D721Med (cell line): Measurements from ENCODE around the gene CCIN.

ENCODE experiments used
- DNase-seq: peaks from one replicate; pipeline ENCODE4 v3.0.0; 2011; ENCODE audit warnings: low spot score; ENCODE audit not compliant: insufficient read length
- FAIRE-seq: peaks from 2 replicates; lab custom pipeline; 2011; peaks lifted over from hg19 to GRCh38; lab: Jason Lieb, UNC
- TF ChIP-seq, protein P1 (sequence below): IDR thresholded peaks from 2 replicates; pipeline ENCODE4 v1.5.1; 2012; ENCODE audit warnings: mild to moderate bottlenecking, control low read depth; ENCODE audit not compliant: insufficient read depth; ENCODE audit errors: missing control alignments

CCIN gene

DNA sequence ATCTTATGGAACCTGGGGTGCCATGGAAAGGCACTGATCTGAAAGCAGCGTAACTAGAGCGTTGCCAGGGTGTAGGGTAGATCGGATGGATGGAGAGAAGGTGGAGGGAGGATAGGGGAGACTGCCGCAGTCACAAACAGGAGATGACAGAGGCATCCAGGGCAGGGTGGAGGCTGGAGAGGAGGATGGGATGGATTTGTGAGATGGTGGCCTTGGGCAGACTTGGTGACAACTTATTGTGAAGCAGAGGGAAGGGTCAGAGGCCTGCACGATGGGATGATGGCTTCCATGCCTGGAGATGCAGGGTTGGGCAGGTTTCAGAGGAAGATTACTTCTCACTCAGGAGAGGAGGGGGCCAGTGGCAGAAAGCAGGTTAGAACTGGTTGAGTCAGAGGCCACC, 30.3 kb upstream of the CCIN start:
- TF ChIP-seq, protein P1, sequence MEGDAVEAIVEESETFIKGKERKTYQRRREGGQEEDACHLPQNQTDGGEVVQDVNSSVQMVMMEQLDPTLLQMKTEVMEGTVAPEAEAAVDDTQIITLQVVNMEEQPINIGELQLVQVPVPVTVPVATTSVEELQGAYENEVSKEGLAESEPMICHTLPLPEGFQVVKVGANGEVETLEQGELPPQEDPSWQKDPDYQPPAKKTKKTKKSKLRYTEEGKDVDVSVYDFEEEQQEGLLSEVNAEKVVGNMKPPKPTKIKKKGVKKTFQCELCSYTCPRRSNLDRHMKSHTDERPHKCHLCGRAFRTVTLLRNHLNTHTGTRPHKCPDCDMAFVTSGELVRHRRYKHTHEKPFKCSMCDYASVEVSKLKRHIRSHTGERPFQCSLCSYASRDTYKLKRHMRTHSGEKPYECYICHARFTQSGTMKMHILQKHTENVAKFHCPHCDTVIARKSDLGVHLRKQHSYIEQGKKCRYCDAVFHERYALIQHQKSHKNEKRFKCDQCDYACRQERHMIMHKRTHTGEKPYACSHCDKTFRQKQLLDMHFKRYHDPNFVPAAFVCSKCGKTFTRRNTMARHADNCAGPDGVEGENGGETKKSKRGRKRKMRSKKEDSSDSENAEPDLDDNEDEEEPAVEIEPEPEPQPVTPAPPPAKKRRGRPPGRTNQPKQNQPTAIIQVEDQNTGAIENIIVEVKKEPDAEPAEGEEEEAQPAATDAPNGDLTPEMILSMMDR: no peak
- no peak for DNase-seq
- no peak for FAIRE-seq

DNA sequence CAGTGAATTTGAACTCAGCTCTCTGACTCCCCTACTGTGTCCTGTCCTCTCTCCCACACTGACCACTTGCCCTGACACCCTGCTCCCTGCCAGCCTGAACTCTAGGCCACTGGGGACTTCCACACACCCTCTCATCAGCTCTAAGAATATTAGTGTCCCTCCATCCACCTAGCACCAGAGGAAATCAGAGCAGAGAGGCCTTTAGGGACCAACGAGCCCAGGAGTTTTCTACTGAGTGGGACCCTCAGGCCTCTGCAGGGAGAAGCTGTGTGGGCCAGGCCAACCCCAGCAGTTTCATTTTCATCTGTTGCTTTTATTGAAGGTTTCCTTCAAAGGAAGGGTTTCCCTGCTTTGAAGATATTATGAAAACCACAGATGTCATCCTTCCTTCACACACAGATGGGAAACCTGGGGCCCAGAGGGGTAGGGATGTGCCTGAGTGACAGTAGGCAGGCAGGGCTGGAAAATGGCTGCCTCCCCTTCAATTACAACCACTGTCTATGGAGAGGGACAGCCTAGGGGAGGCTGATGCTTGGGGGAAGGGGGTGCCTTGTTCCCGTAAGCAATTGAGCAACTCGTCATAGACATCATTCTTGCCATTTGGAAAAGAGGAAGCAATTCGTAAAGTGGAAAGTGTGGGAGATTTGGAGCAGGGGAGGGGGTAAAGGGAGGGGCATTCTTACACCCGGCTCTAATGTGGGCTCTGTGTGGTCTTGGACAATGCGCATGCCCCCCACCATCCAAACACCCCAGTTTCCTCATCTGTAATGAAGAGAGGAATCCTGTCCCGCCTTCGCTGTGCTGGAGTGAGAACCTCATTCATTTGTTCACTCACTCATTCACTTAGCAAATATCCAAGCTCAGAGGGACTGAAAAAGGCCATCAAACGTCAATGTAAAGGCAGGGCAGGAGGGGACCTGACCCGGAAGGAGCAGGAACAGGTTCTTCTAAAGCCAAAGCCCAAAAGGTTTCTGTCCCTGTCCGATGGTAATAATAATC, 28.8 kb upstream of the CCIN start:
- no peak for DNase-seq
- FAIRE-seq: no peak
- TF ChIP-seq, protein P1: no peak

DNA sequence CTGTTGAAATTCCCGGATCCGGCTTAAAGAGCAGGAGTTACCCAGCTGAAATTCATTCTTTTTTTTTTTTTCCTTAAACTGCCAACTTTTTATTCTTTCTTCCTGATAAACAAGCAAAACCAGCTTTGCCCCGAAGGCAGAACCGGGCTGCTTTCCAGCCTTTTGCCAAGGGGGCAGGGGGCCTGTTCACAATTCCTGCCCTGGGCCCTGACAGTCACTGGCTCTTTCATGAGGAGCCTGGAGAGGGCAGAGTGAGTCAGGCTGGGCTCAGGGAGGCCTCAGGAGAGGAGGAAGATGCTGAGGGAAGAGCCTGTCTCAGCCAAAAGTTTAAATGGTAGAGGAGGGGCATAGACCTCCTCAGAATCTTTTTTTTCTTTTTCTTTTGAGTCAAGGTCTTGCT, 27.9 kb upstream of the CCIN start:
- TF ChIP-seq, protein P1: peak; percentile 11
- no peak for FAIRE-seq
- DNase-seq: no peak

GRCh38 chr9:36141761-36142160, 27.4 kb upstream of the CCIN start:
- no peak for FAIRE-seq
- no peak for DNase-seq
- TF ChIP-seq, protein P1: no peak

DNA sequence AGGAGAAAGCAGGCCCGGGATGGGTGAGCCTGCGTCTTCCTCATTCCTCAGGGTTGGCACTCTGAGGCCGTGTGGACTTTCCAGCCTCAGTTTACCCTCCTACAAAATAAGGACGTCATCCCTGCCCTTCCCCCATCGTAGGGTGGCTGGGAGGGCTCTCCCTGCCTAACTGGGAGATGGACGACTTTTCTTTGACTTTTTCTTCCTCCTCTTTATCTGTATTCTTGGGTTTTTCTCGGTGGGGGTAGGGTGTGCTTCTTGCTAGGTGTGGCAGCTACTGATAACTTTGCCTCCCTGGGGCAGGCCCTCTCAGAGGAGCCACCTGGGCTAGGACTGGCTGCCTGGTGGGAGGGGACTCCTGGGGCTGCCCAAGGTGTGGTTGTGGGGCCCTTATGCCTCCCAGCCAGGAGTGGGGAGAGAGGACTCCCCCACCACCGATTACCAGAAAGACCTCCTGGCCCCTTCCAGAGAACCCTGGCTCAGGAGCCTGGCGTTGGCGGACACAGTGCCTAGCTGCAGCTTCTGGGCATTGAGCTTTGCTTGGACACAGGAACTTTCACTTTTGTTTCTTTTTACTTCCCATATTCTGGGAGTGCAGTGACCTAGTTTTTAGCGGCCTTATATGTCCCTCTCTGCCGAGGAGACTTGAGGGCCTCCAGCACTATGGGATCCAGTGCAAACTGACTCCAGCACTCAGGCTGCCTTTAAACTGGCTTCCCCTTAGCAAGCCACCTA, 26.5 kb upstream of the CCIN start:
- DNase-seq (no peak), FAIRE-seq (no peak)
- TF ChIP-seq, protein P1: no peak

DNA sequence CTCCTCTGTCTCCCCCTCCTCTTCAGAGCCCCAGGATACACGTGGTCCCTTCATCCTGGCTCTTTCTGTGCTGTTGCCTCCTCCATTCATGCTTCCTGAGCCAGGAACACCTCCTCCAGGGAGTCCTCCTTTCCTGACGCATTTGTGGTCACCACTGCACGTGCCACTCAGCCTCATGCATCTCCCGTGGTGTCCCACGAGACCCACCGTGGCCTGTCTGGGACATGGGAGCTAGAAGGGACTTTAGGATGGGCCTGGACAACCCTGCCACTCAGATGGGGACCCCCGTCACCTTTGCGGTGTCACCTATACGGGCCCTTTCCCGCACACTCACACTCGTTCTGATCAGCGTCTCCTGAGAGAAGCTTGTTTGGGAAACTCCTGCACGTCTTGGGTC, 25.9 kb upstream of the CCIN start:
- DNase-seq: no peak
- FAIRE-seq: no peak

More for the DNA sequence above, 25.9 kb upstream of the CCIN start:
- TF ChIP-seq, protein P1: no peak
